ENCODE measurements around the gene RNPC3. TPM values are rescaled to one million over a fixed set of nuclear protein-coding genes. Genes with fewer than 3 reads are reported as not detected.

Gene RNPC3
- polyA plus RNA-seq, 2 of the 4 experiments (the other 2 are of a cell fraction): 9.9 to 20.1 TPM

GRCh38 chr1:103514920-103515503 is 10.5 kb upstream of the RNPC3 start:
- peak in 1 of 2 experiments; percentile 69; a peak in 2 of 6 replicates for ATAC-seq
- H3K4me2 ChIP-seq: no peak overlapping the region
- DNase-seq (ENCODE audit: low read depth in 1 of 2, low spot score in 1 of 2): peak; percentile 2 to 42
- no peak for FAIRE-seq
- TF ChIP-seq CTCF (IDR thresholded peaks at IDR 0.05) (peak; percentile 58), RAD21 (conservative IDR thresholded peaks at IDR 0.05 in 1 of 2, IDR thresholded peaks at IDR 0.05 in 1 of 2) (peak; percentile 66 to 69; a peak in 4 of 5 replicates)
- TF ChIP-seq, protein P1, sequence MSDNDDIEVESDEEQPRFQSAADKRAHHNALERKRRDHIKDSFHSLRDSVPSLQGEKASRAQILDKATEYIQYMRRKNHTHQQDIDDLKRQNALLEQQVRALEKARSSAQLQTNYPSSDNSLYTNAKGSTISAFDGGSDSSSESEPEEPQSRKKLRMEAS (IDR thresholded peaks at IDR 0.05): no peak
- H3K9me3 ChIP-seq: no peaks in the 10 kb centered on the region
- H3K4me1 ChIP-seq: no peaks in the 10 kb centered on the region
- WGBS (ENCODE audit: missing lambda C conversion rate): 7% methylated on average over 1 of the region's 1 CpG
- H3K4me3 ChIP-seq: no peak overlapping the region
- CTCF ChIA-PET: interaction anchor here (0.6 to 1.2 kb wide), 4 partner anchors 9 to 1668 kb away, joined by 3 to 4 read pairs (median 3); partner anchors contain the start of gene RNPC3
- H3K27ac ChIP-seq: no peak overlapping the region
- POLR2A ChIA-PET: no interaction called here

DNA sequence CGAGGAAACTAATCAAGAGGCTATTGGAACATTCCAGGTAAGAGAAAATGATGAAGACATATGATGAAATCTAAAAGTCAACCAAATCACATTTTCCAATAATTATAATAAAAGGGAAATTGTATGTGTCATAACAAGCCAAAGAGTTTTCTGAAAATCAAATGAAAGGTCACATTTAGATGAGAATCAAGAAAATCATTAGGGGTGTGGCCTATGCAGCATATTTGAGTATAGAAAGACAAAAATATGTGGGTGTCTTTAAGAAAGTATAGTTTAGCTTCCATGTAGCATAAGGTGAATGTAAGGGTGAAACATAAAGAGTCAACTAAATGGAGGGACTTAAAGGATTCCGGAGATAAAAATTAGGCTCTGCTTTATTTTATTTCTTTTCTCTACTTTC is 9.2 kb upstream of the RNPC3 start:
- Histone ChIP-seq H3K27ac (no peak overlapping the region), H3K4me1 (no peaks in the 10 kb centered on the region), H3K9me3 (no peaks in the 10 kb centered on the region), H3K4me2 (no peak overlapping the region), H3K4me3 (no peak overlapping the region)
- FAIRE-seq (no peak), ATAC-seq (no peak), DNase-seq (ENCODE audit: low read depth in 1 of 2, low spot score in 1 of 2) (no peak)
- no peak for TF ChIP-seq KDM5A (IDR thresholded peaks at IDR 0.05)
- no peak for TF ChIP-seq POLR2A (IDR thresholded peaks at IDR 0.05; ENCODE audit: low read length)
- TF ChIP-seq CHD2 (IDR thresholded peaks at IDR 0.05; ENCODE audit: low read length, partially characterized antibody): no peak
- no peak for TF ChIP-seq JUNB (IDR thresholded peaks at IDR 0.05)
- TF ChIP-seq EHMT2 (IDR thresholded peaks at IDR 0.05; ENCODE audit: low read depth): no peak
- no peak for TF ChIP-seq NFE2L2 (conservative IDR thresholded peaks at IDR 0.05; ENCODE audit: low read length)
- TF ChIP-seq FOSB (CRISPR knock-in tag; IDR thresholded peaks at IDR 0.05): no peak
- no peak for TF ChIP-seq CBX8 (IDR thresholded peaks at IDR 0.05)
- TF ChIP-seq SMC3 (IDR thresholded peaks at IDR 0.05): no peak
- TF ChIP-seq HOXA7 (CRISPR knock-in tag; IDR thresholded peaks at IDR 0.05): no peak
- TF ChIP-seq RAD21 (conservative IDR thresholded peaks at IDR 0.05 in 1 of 2, IDR thresholded peaks at IDR 0.05 in 1 of 2): no peak
- no peak for TF ChIP-seq TFCP2L1 (CRISPR knock-in tag; IDR thresholded peaks at IDR 0.05)
- no peak for TF ChIP-seq ZSCAN20 (CRISPR knock-in tag; IDR thresholded peaks at IDR 0.05)
- no peak for TF ChIP-seq PBX3 (IDR thresholded peaks at IDR 0.05)
- no peak for TF ChIP-seq TP53 (CRISPR knock-in tag; IDR thresholded peaks at IDR 0.05)
- ChIA-PET POLR2A (no interaction called here), CTCF (no interaction called here)
- WGBS (ENCODE audit: missing lambda C conversion rate): 85% methylated on average over 2 of the region's 2 CpGs

GRCh38 chr1:103516693-103517092 is 8.8 kb upstream of the RNPC3 start:
- Histone ChIP-seq H3K4me3 (no peak overlapping the region), H3K4me1 (no peaks in the 10 kb centered on the region), H3K4me2 (no peak overlapping the region), H3K27ac (no peak overlapping the region), H3K9me3 (no peaks in the 10 kb centered on the region)
- no peak for ATAC-seq
- TF ChIP-seq TP53 (CRISPR knock-in tag; IDR thresholded peaks at IDR 0.05): no peak
- TF ChIP-seq MAZ (IDR thresholded peaks at IDR 0.05; ENCODE audit: borderline replicate concordance, low read depth, low read length): no peak
- TF ChIP-seq CTCF (IDR thresholded peaks at IDR 0.05): no peak
- TF ChIP-seq CBX2 (IDR thresholded peaks at IDR 0.05; ENCODE audit: borderline replicate concordance, low read depth): no peak
- no peak for TF ChIP-seq KDM1A (IDR thresholded peaks at IDR 0.05; ENCODE audit: low read depth)
- TF ChIP-seq JUNB (IDR thresholded peaks at IDR 0.05): no peak
- no peak for TF ChIP-seq HOXA7 (CRISPR knock-in tag; IDR thresholded peaks at IDR 0.05)
- no peak for TF ChIP-seq EHF (CRISPR knock-in tag; IDR thresholded peaks at IDR 0.05)
- TF ChIP-seq FOXS1 (CRISPR knock-in tag; IDR thresholded peaks at IDR 0.05): no peak
- no peak for TF ChIP-seq HEYL (CRISPR knock-in tag; IDR thresholded peaks at IDR 0.05)
- TF ChIP-seq FOSL2 (IDR thresholded peaks at IDR 0.05): no peak
- TF ChIP-seq FOSL2 (CRISPR knock-in tag; IDR thresholded peaks at IDR 0.05): no peak
- no peak for TF ChIP-seq CEBPB (IDR thresholded peaks at IDR 0.05)
- ChIA-PET CTCF (interaction anchor here (0.9 kb wide), 1 partner anchor 1996 kb away, joined by 3 read pairs; no protein-coding TSS in a partner anchor), POLR2A (no interaction called here)
- FAIRE-seq: no peak
- no peak for DNase-seq (ENCODE audit: low read depth in 1 of 2, low spot score in 1 of 2)
